Kidney (tissue), 14 donors: ENCODE data around the gene TPST2. TPM values are rescaled to one million over a fixed set of nuclear protein-coding genes. Genes with fewer than 3 reads are reported as not detected.
A peak's percentile ranks its signal among the peaks of the same experiment; 100 is the strongest.

Experiments used
- DNase-seq, 5 donors: peaks; one replicate each; pipeline ENCODE4 v3.0.0-alpha.2; 2013 to 2020
- FAIRE-seq: peaks from 2 replicates; lab custom pipeline; 2012; peaks lifted over from hg19 to GRCh38; lab: Jason Lieb, UNC
- H3K27ac ChIP-seq, 2 donors: one replicate each; pipeline ENCODE4 v1.7.0; 2013; ENCODE audit warnings: low read depth in 2 of 2, low read length in 2 of 2, inconsistent platforms in 1 of 2
- H3K27me3 ChIP-seq: one replicate; pipeline ENCODE4 v1.7.1; 2013; ENCODE audit warnings: low read length, inconsistent platforms; ENCODE audit not compliant: control insufficient read depth, insufficient read depth
- H3K36me3 ChIP-seq, 3 donors: one replicate each; pipeline versions ENCODE4 v1.7.0 to v1.7.1; 2013; ENCODE audit warnings: low read length in 3 of 3, control low read depth in 1 of 3, inconsistent platforms in 1 of 3; ENCODE audit not compliant: insufficient read depth in 3 of 3, control insufficient read depth in 2 of 3
- H3K4me1 ChIP-seq, 3 donors: one replicate each; pipeline versions ENCODE4 v1.7.0 to v1.7.1; 2013; ENCODE audit warnings: low read length in 3 of 3, inconsistent platforms in 1 of 3, low read depth in 1 of 3; ENCODE audit not compliant: control insufficient read depth in 2 of 3, insufficient read depth in 2 of 3
- H3K4me3 ChIP-seq, 3 donors: one replicate each; pipeline versions ENCODE4 v1.7.0 to v1.8.1; 2013; ENCODE audit warnings: low read length in 3 of 3, control low read depth in 1 of 3, inconsistent platforms in 1 of 3
- H3K9ac ChIP-seq, 3 donors: one replicate each; pipeline versions ENCODE4 v1.7.0 to v1.7.1; 2013; ENCODE audit warnings: low read length in 3 of 3, control low read depth in 1 of 3, inconsistent platforms in 1 of 3
- H3K9me3 ChIP-seq, 3 donors: one replicate each; pipeline versions ENCODE4 v1.7.0 to v1.7.1; 2013; ENCODE audit warnings: low read length in 3 of 3, control low read depth in 1 of 3, inconsistent platforms in 1 of 3; ENCODE audit not compliant: control insufficient read depth in 2 of 3, insufficient read depth in 1 of 3
- CTCF ChIP-seq: IDR thresholded peaks from 3 replicates; pipeline ENCODE4 v1.5.1; 2012; ENCODE audit warnings: mild to moderate bottlenecking, moderate library complexity, borderline replicate concordance; ENCODE audit not compliant: insufficient read depth; ENCODE audit errors: extremely low read depth
- intact Hi-C: fragments of 100-400 bp; cut with DNase I; formaldehyde crosslinking; loops from one replicate; pipeline ENCODE4 v1.11.1; 2022
- polyA plus RNA-seq: library from polyadenylated mRNA; stranded (reverse); fragments of 350-450 nt; fragmentation: Illumina TruSeq; extraction: RNeasy Lipid Tissue Mini Kit (QIAGEN cat#74804); gene quantifications from one replicate; pipeline ENCODE4 v1.2.3, GENCODE V29; 2014; ENCODE audit warnings: low read depth, low replicate concordance; ENCODE audit not compliant: insufficient read depth
- total RNA-seq: library from RNA; stranded (reverse); fragmentation: NEBNext Ultra II Directional; extraction: Animal tissue kit (Norgen Biotek cat#: 25700); gene quantifications from one replicate; pipeline ENCODE4 v1.2.1, GENCODE V29; 2021
- donor health status: control.
- donor health status: control.
- donor health status: control.
- donor health status: control.
- donor health status: control.
- donor health status: DM: yes; HTN: yes; CAD: no.
- donor health status: Normal renal cell carcinoma (clear cell type).

TPST2 gene
- total and polyA plus RNA-seq, 2 donors from 2014 or later = 40.3 to 48.7 TPM

GRCh38 chr22:26481694-26482093 lies 108.2 kb downstream of the TPST2 start:
- H3K9me3 ChIP-seq = no peaks in the 10 kb centered on the region
- no peaks in the 10 kb centered on the region for H3K27me3 ChIP-seq
- FAIRE-seq = no peak
- intact Hi-C loops = no loop called here
- no peak overlapping the region for H3K27ac ChIP-seq
- peaks cover under 1 to 14% (median 3%) of the 10 kb centered on the region in 3 donors for H3K36me3 ChIP-seq
- peaks cover 5 to 25% (median 9%) of the 10 kb centered on the region in 3 donors for H3K4me1 ChIP-seq
- no peak for DNase-seq
- H3K4me3 ChIP-seq = no peak overlapping the region
- TF ChIP-seq CTCF = no peak
- H3K9ac ChIP-seq = no peak overlapping the region

GRCh38 chr22:26481112-26481693 lies 108.7 kb downstream of the TPST2 start:
- H3K27ac ChIP-seq = no peak overlapping the region
- H3K27me3 ChIP-seq = no peaks in the 10 kb centered on the region
- H3K9ac ChIP-seq = no peak overlapping the region
- TF ChIP-seq CTCF = no peak
- intact Hi-C loops = no loop called here
- H3K36me3 ChIP-seq = peaks cover 2 to 19% (median 4%) of the 10 kb centered on the region in 3 donors
- FAIRE-seq (no peak), DNase-seq (no peak)
- H3K4me3 ChIP-seq = no peak overlapping the region
- peaks cover 5 to 25% (median 9%) of the 10 kb centered on the region in 3 donors for H3K4me1 ChIP-seq
- H3K9me3 ChIP-seq = no peaks in the 10 kb centered on the region

GRCh38 chr22:26480611-26480932 lies 109.4 kb downstream of the TPST2 start:
- no peak overlapping the region for H3K27ac ChIP-seq
- H3K4me3 ChIP-seq = peak overlapping the region in 1 of 3 donors; percentile 8
- no peaks in the 10 kb centered on the region for H3K9me3 ChIP-seq
- DNase-seq (no peak), FAIRE-seq (no peak)
- no peak for TF ChIP-seq CTCF
- peak overlapping the region in 1 of 3 donors; percentile 43 for H3K9ac ChIP-seq
- peaks cover 5 to 25% (median 9%) of the 10 kb centered on the region in 3 donors for H3K4me1 ChIP-seq
- intact Hi-C loops = no loop called here
- H3K36me3 ChIP-seq = peaks cover 2 to 21% (median 4%) of the 10 kb centered on the region in 3 donors
- H3K27me3 ChIP-seq = no peaks in the 10 kb centered on the region
